H9 (cell line): ENCODE data around the gene TSSC4. TPM values are rescaled to one million over a fixed set of nuclear protein-coding genes. Genes with fewer than 3 reads are reported as not detected.

Experiments
- DNase-seq: peaks from one replicate; pipeline ENCODE4 v3.0.0-alpha.2; 2017
- H2AFZ ChIP-seq: one replicate; pipeline ENCODE4 v1.6.1; 2013; ENCODE audit warnings: mild to moderate bottlenecking, low read length, control low read depth, moderate library complexity
- H2AK5ac ChIP-seq: 2 replicates; pipeline ENCODE4 v1.6.1; 2013; ENCODE audit warnings: low read length, control low read depth, mixed read lengths; ENCODE audit not compliant: insufficient read length
- H2BK120ac ChIP-seq: one replicate; pipeline ENCODE4 v1.6.1; 2013; ENCODE audit warnings: low read depth, mild to moderate bottlenecking, low read length, control low read depth, inconsistent platforms; ENCODE audit not compliant: poor library complexity, severe bottlenecking
- H2BK12ac ChIP-seq: 2 replicates; pipeline ENCODE4 v1.6.1; 2013; ENCODE audit warnings: low read length, control low read depth, mixed read lengths, low read depth; ENCODE audit not compliant: insufficient read length
- H2BK15ac ChIP-seq: 2 replicates; pipeline ENCODE4 v1.6.1; 2013; ENCODE audit warnings: low read depth, low read length, control low read depth
- H2BK20ac ChIP-seq: one replicate; pipeline ENCODE4 v1.6.1; 2013; ENCODE audit warnings: low read depth, mild to moderate bottlenecking, low read length, control low read depth, inconsistent platforms; ENCODE audit not compliant: poor library complexity, severe bottlenecking
- H2BK5ac ChIP-seq: 2 replicates; pipeline ENCODE4 v1.6.1; 2013; ENCODE audit warnings: low read length, control low read depth, mixed read lengths; ENCODE audit not compliant: insufficient read length
- H3K14ac ChIP-seq: 2 replicates; pipeline ENCODE4 v1.6.1; 2013; ENCODE audit warnings: low read length, control low read depth; ENCODE audit not compliant: insufficient read depth
- H3K18ac ChIP-seq: 2 replicates; pipeline ENCODE4 v1.6.1; 2013; ENCODE audit warnings: low read depth, mild to moderate bottlenecking, mixed read lengths, low read length, control low read depth; ENCODE audit not compliant: insufficient read length
- H3K23ac ChIP-seq: 2 replicates; pipeline ENCODE4 v1.6.1; 2013; ENCODE audit warnings: low read length, control low read depth, mixed read lengths, low read depth; ENCODE audit not compliant: insufficient read length
- H3K23me2 ChIP-seq: 2 replicates; pipeline ENCODE4 v1.6.1; 2013; ENCODE audit warnings: low read depth, mild to moderate bottlenecking, mixed read lengths, low read length, control low read depth; ENCODE audit not compliant: insufficient read length, poor library complexity, severe bottlenecking
- H3K27ac ChIP-seq: 2 replicates; pipeline ENCODE4 v1.5.1; 2013; ENCODE audit warnings: low read length, control low read depth, mixed read lengths, low read depth; ENCODE audit not compliant: insufficient read length
- H3K27me3 ChIP-seq: 2 replicates; pipeline ENCODE4 v1.6.1; 2013; ENCODE audit warnings: low read length, control low read depth, inconsistent platforms; ENCODE audit not compliant: insufficient read depth
- H3K4ac ChIP-seq: 2 replicates; pipeline ENCODE4 v1.6.1; 2013; ENCODE audit warnings: low read depth, mild to moderate bottlenecking, control low read depth, inconsistent platforms, low read length, moderate library complexity
- H3K4me1 ChIP-seq: 2 replicates; pipeline ENCODE4 v1.6.1; 2013; ENCODE audit warnings: low read length, control low read depth, inconsistent platforms; ENCODE audit not compliant: insufficient read depth
- H3K4me2 ChIP-seq: 2 replicates; pipeline ENCODE4 v1.6.1; 2013; ENCODE audit warnings: low read length, control low read depth, mixed read lengths; ENCODE audit not compliant: insufficient read length, insufficient read depth
- H3K56ac ChIP-seq: 2 replicates; pipeline ENCODE4 v1.6.1; 2013; ENCODE audit warnings: low read depth, mild to moderate bottlenecking, mixed read lengths, low read length, control low read depth; ENCODE audit not compliant: insufficient read length
- H3K79me1 ChIP-seq: 2 replicates; pipeline ENCODE4 v1.6.1; 2013; ENCODE audit warnings: low read depth, mild to moderate bottlenecking, moderate library complexity, low read length, control low read depth, inconsistent platforms; ENCODE audit not compliant: insufficient read depth, poor library complexity, severe bottlenecking
- H3K79me2 ChIP-seq: 2 replicates; pipeline ENCODE4 v1.6.1; 2013; ENCODE audit warnings: low read length, control low read depth, inconsistent platforms; ENCODE audit not compliant: insufficient read depth
- H3K9ac ChIP-seq: 2 replicates; pipeline ENCODE4 v1.6.1; 2013; ENCODE audit warnings: low read length, control low read depth, mixed read lengths; ENCODE audit not compliant: insufficient read length; ENCODE audit errors: extremely low read depth
- H3K9me3 ChIP-seq: one replicate; pipeline ENCODE4 v1.6.1; 2013; ENCODE audit warnings: low read depth, low read length, inconsistent platforms; ENCODE audit not compliant: control insufficient read depth
- H3T11ph ChIP-seq: one replicate; pipeline ENCODE4 v1.6.1; 2013; ENCODE audit warnings: mild to moderate bottlenecking, low read length, control low read depth, inconsistent platforms
- H4K20me1 ChIP-seq: one replicate; pipeline ENCODE4 v1.6.1; 2013; ENCODE audit not compliant: control insufficient read depth, insufficient read length, insufficient read depth
- H4K5ac ChIP-seq: 2 replicates; pipeline ENCODE4 v1.6.1; 2013; ENCODE audit warnings: low read depth, mild to moderate bottlenecking, mixed read lengths, low read length, control low read depth; ENCODE audit not compliant: insufficient read length
- H4K8ac ChIP-seq: replicated peaks from 2 replicates; pipeline ENCODE4 v1.6.1; 2013; ENCODE audit warnings: low read length, control low read depth, mixed read lengths, low read depth; ENCODE audit not compliant: insufficient read length
- H4K91ac ChIP-seq: 2 replicates; pipeline ENCODE4 v1.6.1; 2013; ENCODE audit warnings: low read depth, mild to moderate bottlenecking, moderate library complexity, mixed read lengths, low read length, control low read depth; ENCODE audit not compliant: insufficient read length
- H3K27ac Mint-ChIP-seq, 3 experiments: 2 replicates in 2 of 3; 3 replicates in 1 of 3; pipeline ENCODE4 v1.8.0; 2020 to 2021; ENCODE audit warnings: mixed read lengths in 3 of 3, mild to moderate bottlenecking in 1 of 3, moderate library complexity in 1 of 3
- H3K27me3 Mint-ChIP-seq: 2 replicates; pipeline ENCODE4 v1.8.0; 2021; ENCODE audit warnings: low read depth, mild to moderate bottlenecking, moderate library complexity, mixed read lengths
- H3K36me3 Mint-ChIP-seq, 3 experiments: 2 replicates in 2 of 3; 3 replicates in 1 of 3; pipeline ENCODE4 v1.8.0; 2020 to 2021; ENCODE audit warnings: low read depth in 3 of 3, mixed read lengths in 3 of 3; ENCODE audit not compliant: insufficient read depth in 1 of 3
- H3K4me1 Mint-ChIP-seq, 2 experiments: 2 replicates each; pipeline ENCODE4 v1.8.0; 2020; ENCODE audit warnings: mixed read lengths in 2 of 2
- H3K4me3 Mint-ChIP-seq, 2 experiments: 2 replicates in 1 of 2; 3 replicates in 1 of 2; pipeline ENCODE4 v1.8.0; 2020 to 2021; ENCODE audit warnings: mild to moderate bottlenecking in 2 of 2, mixed read lengths in 2 of 2, moderate library complexity in 1 of 2
- H3K9me3 Mint-ChIP-seq, 2 experiments: 2 replicates in 1 of 2; 3 replicates in 1 of 2; pipeline ENCODE4 v1.8.0; 2020; ENCODE audit warnings: mild to moderate bottlenecking in 2 of 2, mixed read lengths in 2 of 2, moderate library complexity in 1 of 2
- CTCF ChIP-seq: fragments of 200-600 bp; sonication (generic); conservative IDR thresholded peaks from 3 replicates; pipeline ENCODE4 v1.8.0; 2021; ENCODE audit warnings: antibody characterized with exemption, mild to moderate bottlenecking
- WGBS: extraction: QIAGEN DNeasy Blood & Tissue Kit; methylation state at CpG from one replicate; pipeline ENCODE4 v1.1.7; 2013; ENCODE audit warnings: missing lambda C conversion rate, low lambda C conversion rate, mixed read lengths; ENCODE audit not compliant: insufficient read length; ENCODE audit errors: extremely low coverage; 5-methylcytosine and 5-hydroxymethylcytosine counted together
- total RNA-seq: library from RNA; stranded (reverse); gene quantifications from 2 replicates; pipeline ENCODE4 v1.2.1, GENCODE V29; 2021

Gene TSSC4
- total RNA-seq, 1 experiment from 2014 or later: 51.0 TPM

- no peaks in the 10 kb centered on the region for H3K9me3 ChIP-seq
- no peak overlapping the region for H3K9ac ChIP-seq
- no peaks in the 10 kb centered on the region for H4K20me1 ChIP-seq
- H3K79me1 ChIP-seq: no peaks in the 10 kb centered on the region
- H3K27ac ChIP-seq: no peak overlapping the region
- no peak for DNase-seq
- no peaks in the 10 kb centered on the region for H3K27me3 ChIP-seq
- H2BK5ac ChIP-seq: no peak overlapping the region
- no peak overlapping the region for H2AK5ac ChIP-seq
- H3K79me2 ChIP-seq: no peaks in the 10 kb centered on the region
- no peak overlapping the region for H3K4me3 Mint-ChIP-seq
- no peak overlapping the region for H2BK120ac ChIP-seq
- no peak overlapping the region for H4K5ac ChIP-seq
- H3K36me3 Mint-ChIP-seq: no peaks in the 10 kb centered on the region
- no CpG with 5 or more reads among the region's 28 CpGs for WGBS
- no peaks in the 10 kb centered on the region for H3K4me1 Mint-ChIP-seq
- H3K56ac ChIP-seq: no peak overlapping the region
- no peak overlapping the region for H4K8ac ChIP-seq
- TF ChIP-seq CTCF: no peak
- H3K27me3 Mint-ChIP-seq: peaks cover 13% of the 10 kb centered on the region
- no peak overlapping the region for H2BK12ac ChIP-seq
- no peak overlapping the region for H3K18ac ChIP-seq
- no peaks in the 10 kb centered on the region for H3K4me1 ChIP-seq
- H3K23me2 ChIP-seq: no peaks in the 10 kb centered on the region
- H2AFZ ChIP-seq: no peak overlapping the region
- no peak overlapping the region for H2BK15ac ChIP-seq
- no peak overlapping the region for H3K4me2 ChIP-seq
- no peak overlapping the region for H3K23ac ChIP-seq
- no peak overlapping the region for H4K91ac ChIP-seq
- H2BK20ac ChIP-seq: no peak overlapping the region
- H3K4ac ChIP-seq: no peak overlapping the region
- H3K9me3 Mint-ChIP-seq: no peaks in the 10 kb centered on the region; a peak in 1 of 5 replicates
- H3K27ac Mint-ChIP-seq: no peak overlapping the region; a peak in 1 of 7 replicates
- no peak overlapping the region for H3K14ac ChIP-seq
- no peak overlapping the region for H3T11ph ChIP-seq
Measured at GRCh38 chr11:2424811-2425495, 24.4 kb downstream of the TSSC4 start.
